NB4 (cell line): ENCODE data around the gene TM9SF2.

Source experiments
- DNase-seq: peaks from one replicate; pipeline ENCODE4 v3.0.0; 2010; ENCODE audit warnings: low read depth
- H3K4me3 ChIP-seq: one replicate; pipeline ENCODE4 v1.5.1; 2011; ENCODE audit warnings: mild to moderate bottlenecking, low read depth, low read length, moderate library complexity
- CTCF ChIP-seq: IDR thresholded peaks from one replicate; pipeline ENCODE4 v1.5.1; 2012; ENCODE audit warnings: low read depth, low read length
- MYC ChIP-seq: IDR thresholded peaks from 2 replicates; pipeline ENCODE4 v1.6.1; 2011; ENCODE audit warnings: low read depth, low read length
- POLR2A ChIP-seq: IDR thresholded peaks from 2 replicates; pipeline ENCODE4 v1.6.1; 2011; ENCODE audit warnings: mild to moderate bottlenecking; ENCODE audit not compliant: insufficient read length; ENCODE audit errors: extremely low read depth
- TF ChIP-seq, protein P1 (sequence below): IDR thresholded peaks from 2 replicates; pipeline ENCODE4 v1.6.1; 2011; ENCODE audit warnings: low read depth, low read length

Gene TM9SF2

DNA sequence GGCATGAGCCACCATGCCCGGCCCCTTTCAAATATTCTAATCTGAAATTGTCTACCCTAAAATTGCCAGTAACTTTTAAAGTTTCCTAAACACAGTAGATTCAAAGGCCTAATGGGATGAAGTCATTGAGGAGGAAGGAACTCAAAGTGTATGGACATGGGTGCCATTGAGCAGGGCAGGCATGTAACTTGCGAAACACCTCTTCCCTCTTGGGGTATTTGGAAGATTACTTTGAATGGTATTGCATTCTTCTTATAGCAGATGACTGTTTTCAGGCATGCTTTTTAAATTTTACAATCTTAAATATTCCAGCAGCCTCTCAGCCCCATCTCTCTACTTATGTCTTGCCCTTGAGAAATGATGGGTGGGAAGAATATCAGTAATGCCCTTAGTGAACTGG lies 21.0 kb downstream of the TM9SF2 start:
- H3K4me3 ChIP-seq = no peak overlapping the region
- DNase-seq = no peak
- no peak for TF ChIP-seq CTCF
- no peak for TF ChIP-seq MYC
- no peak for TF ChIP-seq POLR2A
- TF ChIP-seq, protein P1, sequence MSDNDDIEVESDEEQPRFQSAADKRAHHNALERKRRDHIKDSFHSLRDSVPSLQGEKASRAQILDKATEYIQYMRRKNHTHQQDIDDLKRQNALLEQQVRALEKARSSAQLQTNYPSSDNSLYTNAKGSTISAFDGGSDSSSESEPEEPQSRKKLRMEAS = no peak

GRCh38 chr13:99523838-99524237 lies 22.6 kb downstream of the TM9SF2 start:
- DNase-seq = no peak
- no peak overlapping the region for H3K4me3 ChIP-seq
- no peak for TF ChIP-seq POLR2A

- TF ChIP-seq CTCF (no peak), MYC (no peak), POLR2A (no peak)
- TF ChIP-seq, protein P1 = no peak
- no peak for DNase-seq
- H3K4me3 ChIP-seq = no peak overlapping the region
These were observed 24.7 kb downstream of the TM9SF2 start for GRCh38 chr13:99525967-99526366.

GRCh38 chr13:99526549-99526948 lies 25.3 kb downstream of the TM9SF2 start:
- TF ChIP-seq, protein P1 = no peak
- no peak for TF ChIP-seq CTCF
- no peak for TF ChIP-seq POLR2A
- TF ChIP-seq MYC = no peak
- no peak overlapping the region for H3K4me3 ChIP-seq
- DNase-seq = no peak

DNA sequence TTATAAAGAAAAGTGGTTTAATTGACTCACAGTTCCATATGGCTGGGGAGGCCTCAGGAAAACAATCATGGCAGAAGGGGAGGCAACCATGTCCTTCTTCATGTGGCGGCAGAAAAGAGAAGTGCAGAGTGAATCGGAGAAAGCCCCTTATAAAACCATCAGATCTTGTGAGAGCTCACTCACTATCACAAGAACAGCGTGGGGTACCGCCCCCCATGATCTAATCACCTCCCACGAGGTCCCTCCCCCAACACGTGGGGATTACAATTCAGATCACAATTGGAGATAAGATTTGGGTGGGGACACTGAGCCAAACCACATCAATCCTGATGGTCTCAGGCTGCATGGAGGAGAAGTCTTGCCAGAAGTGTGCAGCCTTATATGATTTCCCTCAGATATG lies 26.0 kb downstream of the TM9SF2 start:
- peak; percentile 22 for DNase-seq
- no peak overlapping the region for H3K4me3 ChIP-seq
- TF ChIP-seq CTCF = no peak
- no peak for TF ChIP-seq POLR2A
- no peak for TF ChIP-seq MYC
- TF ChIP-seq, protein P1 = no peak

- DNase-seq = peak; percentile 28
- TF ChIP-seq, protein P1 = no peak
- TF ChIP-seq MYC (no peak), CTCF (no peak), POLR2A (no peak)
These were observed 27.3 kb downstream of the TM9SF2 start for GRCh38 chr13:99528547-99528946.

More at GRCh38 chr13:99528547-99528946, 27.3 kb downstream of the TM9SF2 start:
- H3K4me3 ChIP-seq = no peak overlapping the region
